Right lobe of liver (tissue), 6 donors: ENCODE measurements around the gene APP. TPM values are rescaled to one million over a fixed set of nuclear protein-coding genes. Genes with fewer than 3 reads are reported as not detected.

Experiments used
- ATAC-seq, 4 donors: fragments of 200-7000 bp; cut with Tn5 transposase; one replicate each; pipeline ENCODE4 v1.9.1; 2020; ENCODE audit warnings: mild to moderate bottlenecking in 4 of 4, moderate library complexity in 4 of 4
- DNase-seq, 3 donors: peaks; one replicate each; pipeline ENCODE4 v3.0.0-alpha.2; 2020
- H3K27ac ChIP-seq, 3 donors: fragments of 200-600 bp; one replicate each; pipeline ENCODE4 v1.8.0; 2022
- H3K27me3 ChIP-seq, 2 donors: fragments of 200-600 bp; one replicate each; pipeline ENCODE4 v1.8.0; 2022
- H3K36me3 ChIP-seq, 4 donors: fragments of 200-600 bp; sonication (generic) in 1 of 4; one replicate each; pipeline versions ENCODE4 v1.5.1 to v1.8.0; 2017 to 2022; ENCODE audit warnings: control low read depth in 1 of 4
- H3K4me1 ChIP-seq, 4 donors: fragments of 200-600 bp; sonication (generic) in 1 of 4; one replicate each; pipeline versions ENCODE4 v1.5.1 to v1.8.0; 2017 to 2022; ENCODE audit warnings: control low read depth in 1 of 4
- H3K4me3 ChIP-seq, 3 donors: fragments of 200-600 bp; one replicate each; pipeline ENCODE4 v1.8.0; 2022
- H3K9me3 ChIP-seq, 4 donors: fragments of 200-600 bp; sonication (generic) in 1 of 4; one replicate each; pipeline versions ENCODE4 v1.5.1 to v1.8.0; 2017 to 2022; ENCODE audit warnings: control low read depth in 1 of 4
- POLR2A ChIP-seq: fragments of 450-650 bp; IDR thresholded peaks from one replicate; pipeline ENCODE4 v1.6.1; 2017; ENCODE audit warnings: antibody characterized with exemption, mild to moderate bottlenecking
- WGBS: methylation state at CpG from one replicate; pipeline ENCODE4 v1.1.6; 2018; ENCODE audit warnings: low coverage, low lambda C conversion rate; ENCODE audit not compliant: insufficient coverage; ENCODE audit errors: missing lambda C conversion rate; 5-methylcytosine and 5-hydroxymethylcytosine counted together
- intact Hi-C, 2 donors: fragments of 100-400 bp; cut with DNase I; formaldehyde crosslinking; loops; one replicate each; pipeline versions ENCODE4 v1.11.2 to v1.14.1; 2022
- total RNA-seq, 6 experiments: library from RNA; depleted of rRNA in 2 of 6; stranded (reverse); fragments of >200 nt in 2 of 6; fragmentation: NEBNext Ultra II Directional in 3 of 6; extraction: Animal tissue kit (Norgen Biotek cat#: 25700) in 3 of 6; gene quantifications; one replicate each; pipeline versions ENCODE4 v1.1.0 to v1.2.4, GENCODE V29; 2016 to 2023
- TF ChIP-seq, protein P1 (sequence below), 4 donors: fragments of 200-600 bp in 3 of 4; fragments of 450-650 bp in 1 of 4; IDR thresholded peaks; one replicate each; pipeline versions ENCODE4 v1.5.1 to v1.8.0; 2016 to 2022; ENCODE audit warnings: antibody characterized with exemption in 4 of 4, mild to moderate bottlenecking in 2 of 4
- donor health status: DM: no; HTN: yes; CAD: no.
- donor health status: DM: no; HTN: no; CAD: no.
- donor health status: DM: no; HTN: no; CAD: no.
- donor health status: DM: no; HTN: yes; CAD: no.
- donor health status: DM: no; HTN: yes; CAD: no.

APP gene
- total RNA-seq, 6 experiments from 2014 or later, result 127 to 262 (median 208) TPM

DNA sequence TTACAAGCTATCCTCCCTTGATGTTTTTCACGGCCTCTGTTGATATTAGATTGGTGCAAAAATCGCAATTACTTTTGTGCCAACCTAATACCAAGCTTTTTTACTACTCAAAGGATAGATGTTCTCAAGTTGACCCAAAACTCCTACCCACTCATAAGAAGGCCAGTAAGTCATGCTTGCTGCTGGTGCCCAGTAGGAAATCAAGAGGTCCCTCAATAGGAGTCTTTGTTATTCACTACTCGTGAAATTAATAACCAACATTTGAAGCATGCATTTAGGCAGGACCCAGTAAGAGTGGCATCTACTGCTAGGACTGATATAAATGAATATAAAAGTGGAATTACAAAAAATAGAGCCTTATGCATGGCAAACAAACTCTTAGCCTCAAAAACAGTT is 52.6 kb downstream of the APP start:
- Histone ChIP-seq H3K36me3 (no peaks in the 10 kb centered on the region), H3K4me3 (no peak overlapping the region), H3K9me3 (no peaks in the 10 kb centered on the region), H3K27ac (peak overlapping the region in 1 of 3 donors; percentile 67), H3K4me1 (no peaks in the 10 kb centered on the region), H3K27me3 (no peaks in the 10 kb centered on the region)
- intact Hi-C loops, result no loop called here
- TF ChIP-seq, protein P1, sequence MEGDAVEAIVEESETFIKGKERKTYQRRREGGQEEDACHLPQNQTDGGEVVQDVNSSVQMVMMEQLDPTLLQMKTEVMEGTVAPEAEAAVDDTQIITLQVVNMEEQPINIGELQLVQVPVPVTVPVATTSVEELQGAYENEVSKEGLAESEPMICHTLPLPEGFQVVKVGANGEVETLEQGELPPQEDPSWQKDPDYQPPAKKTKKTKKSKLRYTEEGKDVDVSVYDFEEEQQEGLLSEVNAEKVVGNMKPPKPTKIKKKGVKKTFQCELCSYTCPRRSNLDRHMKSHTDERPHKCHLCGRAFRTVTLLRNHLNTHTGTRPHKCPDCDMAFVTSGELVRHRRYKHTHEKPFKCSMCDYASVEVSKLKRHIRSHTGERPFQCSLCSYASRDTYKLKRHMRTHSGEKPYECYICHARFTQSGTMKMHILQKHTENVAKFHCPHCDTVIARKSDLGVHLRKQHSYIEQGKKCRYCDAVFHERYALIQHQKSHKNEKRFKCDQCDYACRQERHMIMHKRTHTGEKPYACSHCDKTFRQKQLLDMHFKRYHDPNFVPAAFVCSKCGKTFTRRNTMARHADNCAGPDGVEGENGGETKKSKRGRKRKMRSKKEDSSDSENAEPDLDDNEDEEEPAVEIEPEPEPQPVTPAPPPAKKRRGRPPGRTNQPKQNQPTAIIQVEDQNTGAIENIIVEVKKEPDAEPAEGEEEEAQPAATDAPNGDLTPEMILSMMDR (IDR thresholded peaks at IDR 0.05), result no peak
- no peak for TF ChIP-seq POLR2A
- ATAC-seq (peak in 2 of 4 donors; percentile 10 to 21), DNase-seq (no peak)
- WGBS, result 34% methylated on average over 3 of the region's 3 CpGs

DNA sequence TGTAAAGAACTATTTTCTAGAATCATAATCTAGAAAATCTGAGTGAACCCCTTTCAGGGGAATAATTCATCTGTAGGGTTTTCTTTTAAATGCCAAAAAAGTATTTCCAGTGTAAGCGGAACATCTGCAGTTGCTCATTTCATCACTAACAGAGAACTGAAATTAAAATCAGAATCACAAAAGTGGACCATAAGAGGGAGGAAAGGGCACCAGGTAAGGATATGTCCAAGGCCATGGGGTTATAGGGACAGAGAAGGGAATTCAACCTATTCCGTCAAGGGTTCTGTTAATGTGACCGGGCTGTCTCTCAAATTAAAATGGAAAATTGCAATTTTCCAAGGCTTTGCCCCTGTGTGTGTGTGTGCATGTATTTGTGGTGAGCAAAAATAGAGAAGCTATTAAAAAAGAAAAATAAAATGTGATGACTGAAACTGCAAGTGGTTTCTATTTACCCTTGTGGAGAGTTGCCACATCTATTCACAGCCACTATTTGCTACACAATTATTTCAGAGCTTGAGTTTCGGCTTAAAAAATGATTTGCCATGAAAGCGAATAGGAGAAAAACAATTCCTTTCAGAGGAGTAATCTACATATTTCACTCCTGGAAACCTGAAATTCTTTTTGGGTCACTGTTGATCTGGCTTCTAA is 53.1 kb downstream of the APP start:
- 52% methylated on average over 5 of the region's 5 CpGs for WGBS
- Histone ChIP-seq H3K4me3 (no peak overlapping the region), H3K27me3 (no peaks in the 10 kb centered on the region), H3K9me3 (no peaks in the 10 kb centered on the region), H3K27ac (peak overlapping the region in 1 of 3 donors; percentile 67), H3K36me3 (no peaks in the 10 kb centered on the region), H3K4me1 (no peaks in the 10 kb centered on the region)
- intact Hi-C loops, result no loop called here
- ATAC-seq (peak; percentile 36 to 76 (median 52)), DNase-seq (no peak)
- TF ChIP-seq, protein P1 (IDR thresholded peaks at IDR 0.05), result no peak
- TF ChIP-seq POLR2A, result no peak

- no peak for DNase-seq
Observed at GRCh38 chr21:26116456-26117011, 54.0 kb downstream of the APP start.

GRCh38 chr21:26115899-26116298 is 54.7 kb downstream of the APP start:
- ATAC-seq, result no peak
- no peak for TF ChIP-seq POLR2A
- TF ChIP-seq, protein P1 (IDR thresholded peaks at IDR 0.05), result no peak
- no peaks in the 10 kb centered on the region for H3K36me3 ChIP-seq
- no peaks in the 10 kb centered on the region for H3K4me1 ChIP-seq
- no peak overlapping the region for H3K27ac ChIP-seq
- intact Hi-C loops, result no loop called here
- no peak overlapping the region for H3K4me3 ChIP-seq
- no peak for DNase-seq
- H3K9me3 ChIP-seq, result no peaks in the 10 kb centered on the region
- WGBS, result 49% methylated on average over 2 of the region's 2 CpGs
- H3K27me3 ChIP-seq, result no peaks in the 10 kb centered on the region

More at GRCh38 chr21:26116456-26117011, 54.0 kb downstream of the APP start:
- Histone ChIP-seq H3K9me3 (no peaks in the 10 kb centered on the region), H3K4me1 (no peaks in the 10 kb centered on the region), H3K36me3 (no peaks in the 10 kb centered on the region), H3K27ac (no peak overlapping the region), H3K27me3 (no peaks in the 10 kb centered on the region), H3K4me3 (no peak overlapping the region)
- 38% methylated on average over 4 of the region's 5 CpGs for WGBS
- TF ChIP-seq POLR2A, result no peak
- TF ChIP-seq, protein P1 (IDR thresholded peaks at IDR 0.05), result no peak
- no peak for ATAC-seq
- intact Hi-C loops, result no loop called here
